ENCODE data around the gene LPCAT4. TPM values are rescaled to one million over a fixed set of nuclear protein-coding genes. Genes with fewer than 3 reads are reported as not detected.
"Not testable (repeated sequence)": the region's sequence is repeated elsewhere in the genome, so short reads cannot be mapped to it uniquely, and the experiment has no call there.

The LPCAT4 gene
- 10 to 100 TPM; 12.7 to 30.3 TPM for total RNA-seq
- 10 to 100 TPM; 14.3 to 26.1 TPM for polyA plus RNA-seq
- long read RNA-seq, donor 1, partial matches to known transcripts = 6 of 13 reads
- long read RNA-seq, donor 1, other reads (novel, unspliced or antisense) = 0 of 13 reads
- long read RNA-seq, donor 2 = 0 reads
- long read RNA-seq, donor 3, partial matches to known transcripts = 0 of 3 reads
- long read RNA-seq, donor 3, other reads (novel, unspliced or antisense) = 0 of 3 reads
- long read RNA-seq, donor 4, partial matches to known transcripts = 7 of 8 reads
- long read RNA-seq, donor 4, other reads (novel, unspliced or antisense) = 0 of 8 reads
- long read RNA-seq, donor 5, transcript LPCAT4-201 (14 exons, 2,262 nt) = major isoform, 7 of 27 reads
- long read RNA-seq, donor 5, partial matches to known transcripts = 16 of 27 reads
- long read RNA-seq, donor 5, other reads (novel, unspliced or antisense) = 0 of 27 reads

- DNase-seq (peak; percentile 90 to 92 (median 91)), ATAC-seq (ENCODE audit: insufficient read depth, low FRiP score) (peak; percentile 96)
- TF ChIP-seq CTCF (IDR thresholded peaks at IDR 0.05; ENCODE audit: control extremely low read depth, extremely low read depth) = peak; percentile 71
- Histone ChIP-seq H3K4me1 (ENCODE audit: control insufficient read depth in 5 of 5, insufficient read depth in 5 of 5, low read length in 5 of 5) (peaks cover 0 to 15% (median 7%) of the 10 kb centered on the region in 5 donors), H3K9me3 (ENCODE audit: control insufficient read depth in 4 of 4, insufficient read depth in 3 of 4, low read length in 3 of 4) (no peaks in the 10 kb centered on the region), H3K27me3 (ENCODE audit: control insufficient read depth in 3 of 3, insufficient read depth in 3 of 3, low read length in 2 of 3) (no peaks in the 10 kb centered on the region), H3K4me3 (peak within 1 kb of the TSS; percentile 79), H3K27ac (ENCODE audit: low read depth in 1 of 2, low read length in 1 of 2) (peak within 1 kb of the TSS; percentile 88 to 96), H3K36me3 (ENCODE audit: control insufficient read depth in 4 of 4, insufficient read depth in 4 of 4, low read length in 4 of 4) (peaks cover 0 to 1% (median 0%) of the 10 kb centered on the region in 4 donors), H3K9ac (ENCODE audit: insufficient read depth in 1 of 2, low read length in 2 of 2) (peak within 1 kb of the TSS; percentile 58 to 95)
- 0% methylated on average over 56 to 80 of the region's 80 CpGs for WGBS, 2 donors
These were observed at the start of gene LPCAT4 for GRCh38 chr15:34367101-34368081. LPCAT4 (minus strand) TSS chr15:34367196; CDS start chr15:34367100, 96 bp downstream.

- ATAC-seq (ENCODE audit: insufficient read depth, low FRiP score); H3K4me1 ChIP-seq (ENCODE audit: control insufficient read depth in 5 of 5, insufficient read depth in 5 of 5, low read length in 5 of 5); H3K4me3 ChIP-seq; H3K9me3 ChIP-seq (ENCODE audit: control insufficient read depth in 4 of 4, insufficient read depth in 3 of 4, low read length in 3 of 4); DNase-seq; H3K36me3 ChIP-seq (ENCODE audit: control insufficient read depth in 4 of 4, insufficient read depth in 4 of 4, low read length in 4 of 4); H3K27ac ChIP-seq (ENCODE audit: low read depth in 1 of 2, low read length in 1 of 2); H3K27me3 ChIP-seq (ENCODE audit: control insufficient read depth in 3 of 3, insufficient read depth in 3 of 3, low read length in 2 of 3); H3K9ac ChIP-seq (ENCODE audit: insufficient read depth in 1 of 2, low read length in 2 of 2): not testable (repeated sequence)
- 97 to 98% methylated on average over 5 to 10 of the region's 19 CpGs for WGBS, 2 donors
These were observed 42.5 kb upstream of the LPCAT4 start for GRCh38 chr15:34409511-34409910.

- ATAC-seq (ENCODE audit: insufficient read depth, low FRiP score); H3K9ac ChIP-seq (ENCODE audit: insufficient read depth in 1 of 2, low read length in 2 of 2); H3K36me3 ChIP-seq (ENCODE audit: control insufficient read depth in 4 of 4, insufficient read depth in 4 of 4, low read length in 4 of 4); H3K9me3 ChIP-seq (ENCODE audit: control insufficient read depth in 4 of 4, insufficient read depth in 3 of 4, low read length in 3 of 4); H3K4me3 ChIP-seq; DNase-seq; H3K27me3 ChIP-seq (ENCODE audit: control insufficient read depth in 3 of 3, insufficient read depth in 3 of 3, low read length in 2 of 3); H3K4me1 ChIP-seq (ENCODE audit: control insufficient read depth in 5 of 5, insufficient read depth in 5 of 5, low read length in 5 of 5); H3K27ac ChIP-seq (ENCODE audit: low read depth in 1 of 2, low read length in 1 of 2): not testable (repeated sequence)
- 30 to 64% methylated on average over 2 to 3 of the region's 10 CpGs for WGBS, 2 donors
These were observed 42.0 kb upstream of the LPCAT4 start for GRCh38 chr15:34408973-34409372.

GRCh38 chr15:34403899-34404298 is 36.9 kb upstream of the LPCAT4 start:
- H3K27ac ChIP-seq (ENCODE audit: low read depth in 1 of 2, low read length in 1 of 2); H3K4me3 ChIP-seq; ATAC-seq (ENCODE audit: insufficient read depth, low FRiP score); DNase-seq; H3K9me3 ChIP-seq (ENCODE audit: control insufficient read depth in 4 of 4, insufficient read depth in 3 of 4, low read length in 3 of 4); H3K27me3 ChIP-seq (ENCODE audit: control insufficient read depth in 3 of 3, insufficient read depth in 3 of 3, low read length in 2 of 3); H3K36me3 ChIP-seq (ENCODE audit: control insufficient read depth in 4 of 4, insufficient read depth in 4 of 4, low read length in 4 of 4); H3K9ac ChIP-seq (ENCODE audit: insufficient read depth in 1 of 2, low read length in 2 of 2); H3K4me1 ChIP-seq (ENCODE audit: control insufficient read depth in 5 of 5, insufficient read depth in 5 of 5, low read length in 5 of 5): not testable (repeated sequence)
- WGBS, 2 donors = no CpG with 5 or more reads among the region's 3 CpGs

GRCh38 chr15:34403160-34403598 is 36.2 kb upstream of the LPCAT4 start:
- H3K4me3 ChIP-seq; DNase-seq; H3K4me1 ChIP-seq (ENCODE audit: control insufficient read depth in 5 of 5, insufficient read depth in 5 of 5, low read length in 5 of 5); H3K27me3 ChIP-seq (ENCODE audit: control insufficient read depth in 3 of 3, insufficient read depth in 3 of 3, low read length in 2 of 3); H3K9me3 ChIP-seq (ENCODE audit: control insufficient read depth in 4 of 4, insufficient read depth in 3 of 4, low read length in 3 of 4); H3K27ac ChIP-seq (ENCODE audit: low read depth in 1 of 2, low read length in 1 of 2); H3K36me3 ChIP-seq (ENCODE audit: control insufficient read depth in 4 of 4, insufficient read depth in 4 of 4, low read length in 4 of 4); H3K9ac ChIP-seq (ENCODE audit: insufficient read depth in 1 of 2, low read length in 2 of 2); ATAC-seq (ENCODE audit: insufficient read depth, low FRiP score): not testable (repeated sequence)
- whole genome bisulfite sequencing, 2 donors = 95 to 97% methylated on average over 1 of the region's 4 CpGs

GRCh38 chr15:34397637-34398259 is 30.8 kb upstream of the LPCAT4 start:
- not testable (repeated sequence) for H3K36me3 ChIP-seq (ENCODE audit: control insufficient read depth in 4 of 4, insufficient read depth in 4 of 4, low read length in 4 of 4); H3K27me3 ChIP-seq (ENCODE audit: control insufficient read depth in 3 of 3, insufficient read depth in 3 of 3, low read length in 2 of 3); H3K9me3 ChIP-seq (ENCODE audit: control insufficient read depth in 4 of 4, insufficient read depth in 3 of 4, low read length in 3 of 4); H3K27ac ChIP-seq (ENCODE audit: low read depth in 1 of 2, low read length in 1 of 2); DNase-seq; ATAC-seq (ENCODE audit: insufficient read depth, low FRiP score); H3K9ac ChIP-seq (ENCODE audit: insufficient read depth in 1 of 2, low read length in 2 of 2); H3K4me3 ChIP-seq; H3K4me1 ChIP-seq (ENCODE audit: control insufficient read depth in 5 of 5, insufficient read depth in 5 of 5, low read length in 5 of 5)
- WGBS, 2 donors = 18 to 67% methylated on average over 2 to 3 of the region's 6 CpGs

Data from lung (tissue), 16 donors.